IMR-90 (cell line): Measurements from ENCODE around the gene TMEM97. TPM values are rescaled to one million over a fixed set of nuclear protein-coding genes. Genes with fewer than 3 reads are reported as not detected.
"Not testable (repeated sequence)": the region's sequence is repeated elsewhere in the genome, so short reads cannot be mapped to it uniquely, and the experiment has no call there.

Experiments
- ATAC-seq: fragments of 200-7000 bp; cut with Tn5 transposase; 2 replicates; pipeline ENCODE4 v1.9.1; 2020; ENCODE audit warnings: low read depth, mild to moderate bottlenecking, moderate library complexity
- BruUV-seq: library from RNA; stranded (reverse); fragments of 400-500 nt; replicated peaks from 2 replicates; lab custom pipeline; 2021; lab: Mats Ljungman, UMichigan
- CTCF ChIA-PET: fragments of 300-600 bp; formaldehyde crosslinking; extraction: SDS; loops from one replicate; lab custom pipeline; 2021; ENCODE audit warnings: antibody characterized with exemption; lab: Yijun Ruan, JAX
- POLR2A ChIA-PET: fragments of 300-600 bp; sonication (Branson Sonifier 250); formaldehyde crosslinking; loops from one replicate; lab custom pipeline; 2022; ENCODE audit warnings: antibody characterized with exemption; ENCODE audit not compliant: unreplicated experiment; lab: Charles Lee
- DNase-seq: peaks from one replicate; pipeline ENCODE4 v3.0.0; 2013
- H2AFZ ChIP-seq: replicated peaks from 2 replicates; pipeline ENCODE3; 2013; ENCODE audit warnings: low read length, mild to moderate bottlenecking; ENCODE audit not compliant: poor library complexity
- H2AK5ac ChIP-seq: 2 replicates; pipeline ENCODE4 v1.6.1; 2013; ENCODE audit warnings: low read depth, low read length, inconsistent platforms
- H2AK9ac ChIP-seq: replicated peaks from 2 replicates; pipeline ENCODE3; 2013; ENCODE audit warnings: mild to moderate bottlenecking, low read depth, low read length, moderate library complexity; ENCODE audit not compliant: poor library complexity
- H2BK120ac ChIP-seq: 2 replicates; pipeline ENCODE4 v1.6.1; 2013; ENCODE audit warnings: low read depth, low read length, inconsistent platforms
- H2BK15ac ChIP-seq: 3 replicates; pipeline ENCODE4 v1.6.1; 2013; ENCODE audit warnings: low read depth, low read length, inconsistent platforms
- H2BK20ac ChIP-seq: 2 replicates; pipeline ENCODE4 v1.6.1; 2013; ENCODE audit warnings: low read depth, mild to moderate bottlenecking, inconsistent platforms, low read length, moderate library complexity
- H2BK5ac ChIP-seq: 2 replicates; pipeline ENCODE4 v1.6.1; 2013; ENCODE audit warnings: mild to moderate bottlenecking, low read depth, low read length, inconsistent platforms; ENCODE audit not compliant: poor library complexity, severe bottlenecking
- H3K14ac ChIP-seq: replicated peaks from 2 replicates; pipeline ENCODE4 v1.6.1; 2013; ENCODE audit warnings: low read depth, low read length, inconsistent platforms
- H3K18ac ChIP-seq: 2 replicates; pipeline ENCODE4 v1.6.1; 2013; ENCODE audit warnings: low read depth, low read length, control low read depth
- H3K23ac ChIP-seq: 2 replicates; pipeline ENCODE4 v1.6.1; 2013; ENCODE audit warnings: low read depth, low read length, inconsistent platforms
- H3K27ac ChIP-seq: 2 replicates; pipeline ENCODE4 v1.5.1; 2013; ENCODE audit warnings: mild to moderate bottlenecking, control low read depth, low read length; ENCODE audit not compliant: insufficient read depth
- H3K27me3 ChIP-seq: 2 replicates; pipeline ENCODE4 v1.6.1; 2013; ENCODE audit warnings: low read length; ENCODE audit not compliant: control insufficient read depth, insufficient read depth
- H3K36me3 ChIP-seq: 2 replicates; pipeline ENCODE4 v1.6.1; 2013; ENCODE audit warnings: low read length, mixed read lengths; ENCODE audit not compliant: control insufficient read depth, insufficient read depth
- H3K4ac ChIP-seq: 2 replicates; pipeline ENCODE4 v1.6.1; 2013; ENCODE audit warnings: low read depth, low read length, inconsistent platforms
- H3K4me1 ChIP-seq: 2 replicates; pipeline ENCODE4 v1.6.1; 2013; ENCODE audit warnings: low read length, mixed read lengths; ENCODE audit not compliant: control insufficient read depth, insufficient read depth
- H3K4me2 ChIP-seq: 2 replicates; pipeline ENCODE4 v1.6.1; 2013; ENCODE audit warnings: low read depth, mild to moderate bottlenecking, control low read depth, low read length, moderate library complexity
- H3K4me3 ChIP-seq: 2 replicates; pipeline ENCODE4 v1.5.1; 2013; ENCODE audit warnings: low read depth, mild to moderate bottlenecking, control low read depth, low read length, moderate library complexity; ENCODE audit not compliant: insufficient read depth
- H3K56ac ChIP-seq: 2 replicates; pipeline ENCODE4 v1.6.1; 2013; ENCODE audit warnings: low read length, inconsistent platforms; ENCODE audit not compliant: insufficient read depth; ENCODE audit errors: extremely low read depth
- H3K79me1 ChIP-seq, 2 experiments: 2 replicates each; pipeline ENCODE4 v1.6.1; 2013; ENCODE audit warnings: low read length in 2 of 2, inconsistent platforms in 1 of 2, low read depth in 1 of 2
- H3K9ac ChIP-seq: 2 replicates; pipeline ENCODE4 v1.6.1; 2013; ENCODE audit warnings: low read depth, low read length, control low read depth
- H3K9me1 ChIP-seq: 2 replicates; pipeline ENCODE4 v1.6.1; 2013; ENCODE audit warnings: low read length, inconsistent platforms; ENCODE audit not compliant: insufficient read depth
- H3K9me3 ChIP-seq: 2 replicates; pipeline ENCODE4 v1.6.1; 2013; ENCODE audit warnings: low read length; ENCODE audit not compliant: control insufficient read depth, insufficient read depth
- H4K20me1 ChIP-seq: 2 replicates; pipeline ENCODE4 v1.6.1; 2013; ENCODE audit warnings: low read length, inconsistent platforms; ENCODE audit not compliant: insufficient read depth
- H4K5ac ChIP-seq: 2 replicates; pipeline ENCODE4 v1.6.1; 2013; ENCODE audit warnings: mild to moderate bottlenecking, low read depth, low read length, control low read depth
- H4K8ac ChIP-seq, 2 experiments: 2 replicates each; pipeline ENCODE4 v1.6.1; 2013; ENCODE audit warnings: low read depth in 2 of 2, low read length in 2 of 2, control low read depth in 1 of 2, inconsistent platforms in 1 of 2
- H4K91ac ChIP-seq: 2 replicates; pipeline ENCODE4 v1.6.1; 2013; ENCODE audit warnings: low read depth, low read length, inconsistent platforms; ENCODE audit not compliant: insufficient read depth
- WGBS, 2 experiments: methylation state at CpG; one replicate each; pipeline versions ENCODE4 v1.1.5 to v1.1.7; 2013; ENCODE audit warnings: missing lambda C conversion rate in 2 of 2; ENCODE audit not compliant: insufficient read length in 1 of 2; ENCODE audit errors: extremely low coverage in 2 of 2; 5-methylcytosine and 5-hydroxymethylcytosine counted together
- dilution Hi-C: fragments of 300-500 bp; cut with HindIII; formaldehyde crosslinking; loops from one replicate; pipeline ENCODE4 v1.14.3; 2018; ENCODE audit warnings: low sequenced_read_pairs; ENCODE audit not compliant: unreplicated experiment
- in situ Hi-C: fragments of 300-500 bp; cut with MboI; formaldehyde crosslinking; loops from 3 replicates; pipeline ENCODE4 v1.14.3; 2019; ENCODE audit warnings: low sequenced_read_pairs, inconsistent platforms, mixed read lengths
- intact Hi-C: fragments of 100-400 bp; cut with micrococcal nuclease; formaldehyde crosslinking; loops from 2 replicates; pipeline ENCODE4 v1.10.0; 2022
- polyA plus RNA-seq, 3 experiments: library from polyadenylated mRNA; depleted of rRNA; stranded (reverse); fragments of >200 nt; gene quantifications; 2 replicates each; pipeline ENCODE4 v1.2.3, GENCODE V29; 2012; ENCODE audit warnings: low replicate concordance in 1 of 3
- total RNA-seq: library from RNA; depleted of rRNA; stranded (reverse); fragments of >200 nt; gene quantifications from 2 replicates; pipeline ENCODE4 v1.2.3, GENCODE V29; 2012

TMEM97 gene
- total and polyA plus RNA-seq, 2 of the 4 experiments (the other 2 are of a cell fraction): 12.3 to 21.3 TPM

- dilution Hi-C loops, BruUV-seq: not testable (repeated sequence)
- intact Hi-C loops: loop anchor here (5.0 to 10.0 kb wide), 3 partner anchors 106 to 446 kb away; partner anchors contain the start of genes LYRM9 and NLK
Observed at GRCh38 chr17:28338769-28339212, 19.8 kb downstream of the TMEM97 start.

More at GRCh38 chr17:28338769-28339212, 19.8 kb downstream of the TMEM97 start:
- Histone ChIP-seq H3K4me1 (peaks cover 13% of the 10 kb centered on the region), H4K91ac (peak overlapping the region; percentile 63; the same call in 1 of the 2 replicates), H2AK5ac (peak overlapping the region; percentile 59), H3K4ac (peak overlapping the region; percentile 81; the same call in 1 of the 2 replicates), H4K20me1 (peaks cover 45% of the 10 kb centered on the region; the same call in 1 of the 2 replicates), H3K36me3 (peaks cover 42% of the 10 kb centered on the region), H2BK5ac (peak overlapping the region; percentile 57), H3K79me1 (peaks cover 37 to 91% of the 10 kb centered on the region in 2 experiments), H4K8ac (peak overlapping the region in 1 of 2 experiments; percentile 35; a peak in 1 of 4 replicates), H3K9me1 (peaks cover 16% of the 10 kb centered on the region)
- DNase-seq, H3K9ac ChIP-seq, H3K18ac ChIP-seq, H2BK120ac ChIP-seq, H3K9me3 ChIP-seq, H3K27ac ChIP-seq, CTCF ChIA-PET, H3K23ac ChIP-seq, ATAC-seq, H2AFZ ChIP-seq, H3K56ac ChIP-seq, H2BK15ac ChIP-seq, H2AK9ac ChIP-seq, H3K27me3 ChIP-seq, H3K4me3 ChIP-seq, H2BK20ac ChIP-seq, POLR2A ChIA-PET, H3K14ac ChIP-seq, H4K5ac ChIP-seq, H3K4me2 ChIP-seq: not testable (repeated sequence)
- in situ Hi-C loops: loop anchor here (25.0 kb wide), 1 partner anchor 801 kb away; no protein-coding TSS in a partner anchor
- WGBS, 2 experiments: 86% methylated on average over 1 of the region's 8 CpGs; no CpG with 5 or more reads in 1 of the 2 experiments
